K562 (cell line): ENCODE results near the gene RAB6B. TPM values are rescaled to one million over a fixed set of nuclear protein-coding genes. Genes with fewer than 3 reads are reported as not detected.

Experiments used
- ARID2 ChIP-seq: fragments of 450-650 bp; IDR thresholded peaks from 2 replicates; pipeline ENCODE4 v1.6.1; 2017; ENCODE audit warnings: antibody characterized with exemption, mild to moderate bottlenecking
- ATF3 ChIP-seq, 2 experiments: fragments of 450-650 bp in 1 of 2; sonication (generic) in 1 of 2; formaldehyde crosslinking in 1 of 2; IDR thresholded peaks in 1 of 2; conservative IDR thresholded peaks in 1 of 2; 2 replicates each; pipeline versions ENCODE4 v1.6.1 to v1.8.1; 2016 to 2023; ENCODE audit warnings: mild to moderate bottlenecking in 2 of 2, moderate library complexity in 2 of 2, inconsistent platforms in 1 of 2, missing genetic modification reagents in 1 of 2
- CBFA2T2 ChIP-seq: fragments of 450-650 bp; conservative IDR thresholded peaks from 2 replicates; pipeline ENCODE4 v1.6.1; 2017; ENCODE audit warnings: mild to moderate bottlenecking
- MAX ChIP-seq: sonication (generic); formaldehyde crosslinking; IDR thresholded peaks from 2 replicates; pipeline ENCODE4 v1.9.0; 2022; ENCODE audit warnings: mild to moderate bottlenecking, missing genetic modification reagents
- NFIX ChIP-seq: fragments of 250-450 bp; sonication (Bioruptor Pico); IDR thresholded peaks from 2 replicates; pipeline ENCODE4 v1.4.0; 2020; ENCODE audit warnings: low read depth, mild to moderate bottlenecking, moderate library complexity
- SRSF9 ChIP-seq: fragments of 200-400 bp; formaldehyde crosslinking; IDR thresholded peaks from 2 replicates; pipeline ENCODE4 v1.6.1; 2017; ENCODE audit warnings: low read depth, low read length, borderline replicate concordance
- XRCC4 ChIP-seq: IDR thresholded peaks from one replicate; pipeline ENCODE4 v1.6.1; 2011; ENCODE audit not compliant: insufficient read depth, insufficient read length; ENCODE audit errors: extremely low read depth
- ZBTB49 ChIP-seq: sonication (generic); formaldehyde crosslinking; IDR thresholded peaks from 2 replicates; pipeline ENCODE4 v1.8.0; 2022; ENCODE audit warnings: missing genetic modification reagents, mild to moderate bottlenecking, borderline replicate concordance
- ZNF253 ChIP-seq: fragments of 250-450 bp; sonication (Bioruptor Pico); conservative IDR thresholded peaks from 2 replicates; pipeline ENCODE4 v1.6.1; 2021; ENCODE audit warnings: mild to moderate bottlenecking
- ZNF398 ChIP-seq: fragments of 250-450 bp; sonication (Bioruptor Pico); IDR thresholded peaks from 2 replicates; pipeline ENCODE4 v1.8.0; 2021; ENCODE audit warnings: moderate library complexity, mild to moderate bottlenecking, inconsistent platforms
- ZNF583 ChIP-seq: fragments of 250-450 bp; sonication (Bioruptor Pico); IDR thresholded peaks from 2 replicates; pipeline ENCODE4 v1.4.0; 2020
- ZNF717 ChIP-seq: fragments of 250-450 bp; sonication (Bioruptor Pico); IDR thresholded peaks from 2 replicates; pipeline ENCODE4 v1.5.0; 2021
- polyA plus RNA-seq, 8 experiments: library from polyadenylated mRNA; depleted of rRNA in 4 of 8; stranded (reverse) in 5 of 8; unstranded in 3 of 8; fragments of >200 nt; fragmentation: Nextera tagmentation in 2 of 8; fragmentation: Illumina TruSeq in 1 of 8; extraction: Ambion mirVana in 2 of 8; extraction: Trizol in 1 of 8; gene quantifications; 2 replicates each; pipeline versions ENCODE4 v1.2.1 to v1.2.3, GENCODE V29; 2011 to 2014; ENCODE audit warnings: inconsistent platforms in 1 of 8, missing spikeins in 1 of 8
- total RNA-seq, 7 experiments: library from RNA; depleted of rRNA in 6 of 7; stranded (reverse); fragments of >200 nt in 6 of 7; fragmentation: Illumina TruSeq in 2 of 7; extraction: Trizol in 2 of 7; gene quantifications; 2 replicates each; pipeline versions ENCODE4 v1.2.1 to v1.2.3, GENCODE V29; 2011 to 2021; ENCODE audit warnings: low replicate concordance in 1 of 7

The RAB6B gene
- total and polyA plus RNA-seq, 9 of the 15 experiments (the other 6 are each of a cell fraction or from before 2014, with no cell fraction given), result 0.60 to 18.1 (median 1.5) TPM

GRCh38 chr3:133887803-133888703 lies 7.6 kb downstream of the RAB6B start (continued):
- TF ChIP-seq ZBTB49 (CRISPR knock-in tag) (no peak), XRCC4 (no peak), SRSF9 (no peak), ZNF253 (no peak), ZNF583 (CRISPR knock-in tag) (no peak), NFIX (CRISPR knock-in tag) (no peak), ATF3 (IDR thresholded peaks at IDR 0.05) (no peak), ATF3 (CRISPR knock-in tag; conservative IDR thresholded peaks at IDR 0.05) (no peak), ZNF398 (CRISPR knock-in tag) (no peak), ARID2 (no peak), ZNF717 (CRISPR knock-in tag) (no peak), MAX (CRISPR knock-in tag) (no peak), CBFA2T2 (no peak)
